GM23248 (cell line): ENCODE results near the gene EML3.

Source experiments
- EZH2 ChIP-seq: fragments of 200-600 bp; sonication (generic); IDR thresholded peaks from 2 replicates; pipeline ENCODE4 v1.6.1; 2018; ENCODE audit warnings: antibody characterized with exemption, mild to moderate bottlenecking; ENCODE audit not compliant: insufficient read depth, poor library complexity, severe bottlenecking
- EZH2phosphoT487 ChIP-seq: fragments of 200-600 bp; sonication (generic); IDR thresholded peaks from 2 replicates; pipeline ENCODE4 v1.6.1; 2018; ENCODE audit warnings: antibody characterized with exemption, moderate library complexity, mild to moderate bottlenecking, low read depth; ENCODE audit not compliant: insufficient read depth

DNA sequence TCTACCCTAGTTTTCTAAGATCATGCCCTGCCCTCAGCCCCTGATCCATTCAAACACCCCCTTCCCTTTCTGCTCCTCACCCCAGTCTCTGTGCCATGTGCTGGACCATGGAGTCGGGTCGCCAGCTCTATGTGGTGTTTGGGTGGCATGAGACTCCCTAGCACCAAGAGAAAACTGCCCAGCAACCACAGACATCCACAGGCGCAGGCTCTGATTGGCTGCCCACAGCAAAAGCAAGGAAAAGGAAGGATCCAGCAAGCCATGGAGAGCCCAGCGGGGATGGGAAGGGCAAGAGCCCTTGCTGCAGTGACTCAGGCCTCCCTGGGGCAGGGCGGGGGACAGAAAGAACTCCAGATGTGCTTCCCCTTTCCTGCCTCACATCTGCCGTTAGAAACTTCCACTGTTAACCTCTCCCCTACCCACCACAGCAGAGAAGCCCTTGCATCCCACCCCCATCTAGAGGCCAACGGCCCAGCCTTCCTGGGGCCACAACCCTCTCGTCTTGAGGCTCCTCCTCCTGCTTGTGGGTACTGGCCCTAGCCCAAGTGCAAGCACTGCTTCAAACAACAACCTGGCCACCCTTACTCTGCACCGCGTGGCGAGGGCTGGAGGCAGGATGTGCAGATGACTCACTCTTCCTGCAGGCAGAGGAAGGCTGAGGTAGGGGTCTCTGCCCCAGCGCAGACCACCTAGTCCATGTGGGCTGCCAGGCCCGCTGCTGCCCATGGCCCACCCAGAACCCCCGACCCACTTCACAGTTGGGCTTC lies 56.3 kb downstream of the EML3 start:
- TF ChIP-seq EZH2phosphoT487 (no peak), EZH2 (no peak)
